Left forelimb (tissue), 1 donor: ENCODE data around the gene CARD10.
"Not testable (repeated sequence)": the region's sequence is repeated elsewhere in the genome, so short reads cannot be mapped to it uniquely, and the experiment has no call there.

Experiments used
- DNase-seq: peaks from one replicate; pipeline ENCODE4 v3.0.0-alpha.2; 2018; ENCODE audit warnings: low spot score

Gene CARD10

GRCh38 chr22:37527081-37527752 lies 8.0 kb upstream of the CARD10 start:
- not testable (repeated sequence) for DNase-seq

DNA sequence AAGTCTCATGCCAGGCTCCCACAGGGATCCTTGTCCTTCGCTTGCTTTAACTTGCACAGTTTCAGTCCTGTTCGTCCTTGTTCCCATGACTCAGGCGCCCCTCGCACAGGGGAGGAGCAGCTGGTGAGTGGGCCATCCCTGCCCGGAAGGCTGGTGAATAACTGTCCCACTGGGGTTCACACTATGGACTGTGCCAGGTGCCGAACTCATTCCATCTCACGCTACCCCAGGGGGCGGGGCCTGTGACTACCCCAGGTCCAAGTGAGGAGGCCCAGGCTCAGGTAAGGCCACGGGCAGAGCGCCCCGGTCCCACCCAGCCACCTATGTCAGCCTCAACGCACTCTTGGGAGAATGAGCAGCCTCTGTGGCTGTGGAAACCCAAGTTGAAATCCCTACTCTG lies 7.2 kb upstream of the CARD10 start:
- DNase-seq: no peak

- DNase-seq: no peak
These were observed 6.6 kb upstream of the CARD10 start for GRCh38 chr22:37525746-37526350.

GRCh38 chr22:37525073-37525745 lies 6.0 kb upstream of the CARD10 start:
- DNase-seq: no peak

DNA sequence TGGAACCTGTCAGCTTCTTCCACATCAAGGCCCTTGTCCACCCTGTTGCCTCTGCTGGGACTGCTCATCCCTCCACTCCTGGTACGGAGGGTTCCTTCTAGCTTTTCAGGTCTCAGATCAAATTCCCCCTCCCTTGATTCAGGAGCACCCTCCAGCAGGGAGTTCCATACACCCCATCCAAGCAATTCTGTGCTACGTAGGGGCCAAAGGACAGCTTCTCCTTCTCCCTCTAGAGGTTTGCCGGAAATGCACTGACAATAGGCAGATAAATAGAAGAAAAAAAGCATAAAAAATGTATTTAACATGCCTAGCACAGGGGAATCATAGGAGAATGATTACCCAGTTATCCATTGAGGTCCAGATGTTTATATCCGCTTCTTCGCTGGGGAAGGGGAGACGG lies 3.3 kb upstream of the CARD10 start:
- no peak for DNase-seq

DNA sequence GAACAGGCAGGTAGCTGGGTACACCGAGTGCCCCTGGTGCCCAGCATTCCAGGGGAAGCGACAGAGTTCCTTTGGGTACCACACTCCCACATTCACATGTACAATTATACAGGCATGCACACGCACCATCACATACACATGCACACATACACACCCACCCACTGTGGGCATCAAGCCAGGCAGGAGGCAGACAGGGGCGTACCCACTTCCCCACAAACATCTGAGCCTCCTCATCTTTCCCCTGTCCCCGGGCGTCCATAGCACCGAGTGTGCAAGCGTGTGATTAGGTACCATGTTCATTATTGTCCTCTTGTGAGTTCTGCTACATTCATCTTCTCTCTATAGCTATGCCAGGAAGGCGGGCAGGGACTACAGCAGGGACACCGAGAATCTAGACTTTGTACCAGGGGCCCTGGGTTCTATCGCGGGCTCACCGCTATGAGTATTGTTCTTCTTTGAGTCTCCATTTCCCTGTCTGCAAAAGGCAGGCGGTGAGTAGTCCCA lies 2.1 kb upstream of the CARD10 start:
- DNase-seq: no peak

GRCh38 chr22:37520776-37521191 lies 1.6 kb upstream of the CARD10 start:
- no peak for DNase-seq

DNA sequence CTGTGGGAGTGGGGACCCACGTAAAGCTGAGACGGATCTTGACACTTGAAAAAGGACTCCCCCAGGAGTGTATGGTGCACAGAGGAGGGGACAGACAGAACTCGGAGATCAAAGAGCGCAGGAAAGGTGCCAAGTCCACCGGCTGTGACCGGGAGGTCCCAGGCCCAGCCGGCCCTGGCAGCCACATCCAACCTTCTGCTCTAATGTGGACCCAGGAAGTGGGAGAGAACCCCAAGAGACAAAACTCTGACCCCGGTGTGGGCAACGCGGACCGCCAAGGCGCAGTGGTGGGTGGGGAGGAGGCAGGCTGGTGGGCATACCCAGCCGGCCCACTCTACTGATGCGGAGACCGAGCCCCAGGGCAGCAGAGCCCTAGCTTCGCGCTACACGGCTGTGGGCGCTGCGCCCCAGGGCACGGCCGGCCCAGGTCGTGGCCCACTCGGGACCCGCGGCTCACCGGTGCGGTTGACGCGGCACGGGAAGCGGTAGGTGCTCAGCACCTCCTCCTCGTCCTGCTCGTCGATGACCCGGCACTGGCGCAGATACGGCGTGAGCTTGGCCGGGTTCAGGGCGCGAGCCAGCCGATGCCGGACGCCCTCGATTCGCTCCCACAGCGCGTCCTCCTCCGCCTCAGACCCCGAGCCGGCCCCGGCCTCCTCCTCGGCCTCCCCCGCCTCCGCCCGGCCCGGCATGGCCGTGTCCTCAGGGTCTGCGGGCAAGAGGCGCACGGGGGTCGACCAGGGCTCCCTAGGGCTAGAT lies 527 bp downstream of the CARD10 start:
- DNase-seq: no peak

GRCh38 chr22:37517826-37518450 lies 1.3 kb downstream of the CARD10 start:
- no peak for DNase-seq

DNA sequence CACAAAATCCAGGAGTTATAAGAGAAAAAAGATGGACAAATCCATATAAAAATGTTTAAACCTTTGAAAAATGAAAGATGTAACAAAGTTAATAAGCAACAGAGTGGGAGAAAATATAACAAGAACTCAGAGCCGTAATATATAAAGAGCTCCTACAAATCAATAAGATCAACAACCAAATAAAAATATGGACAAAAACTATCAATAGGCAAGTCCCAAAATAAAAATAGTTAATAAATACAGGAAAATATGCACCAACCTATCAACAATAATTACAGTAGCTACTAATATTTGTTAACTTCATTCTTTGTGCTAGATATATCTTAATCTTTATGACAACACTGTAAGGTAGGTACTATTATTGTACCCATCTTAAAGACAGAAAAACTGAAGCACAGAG lies 2.8 kb downstream of the CARD10 start:
- no peak for DNase-seq

- DNase-seq: no peak
These were observed 3.3 kb downstream of the CARD10 start for GRCh38 chr22:37515901-37516300.

DNA sequence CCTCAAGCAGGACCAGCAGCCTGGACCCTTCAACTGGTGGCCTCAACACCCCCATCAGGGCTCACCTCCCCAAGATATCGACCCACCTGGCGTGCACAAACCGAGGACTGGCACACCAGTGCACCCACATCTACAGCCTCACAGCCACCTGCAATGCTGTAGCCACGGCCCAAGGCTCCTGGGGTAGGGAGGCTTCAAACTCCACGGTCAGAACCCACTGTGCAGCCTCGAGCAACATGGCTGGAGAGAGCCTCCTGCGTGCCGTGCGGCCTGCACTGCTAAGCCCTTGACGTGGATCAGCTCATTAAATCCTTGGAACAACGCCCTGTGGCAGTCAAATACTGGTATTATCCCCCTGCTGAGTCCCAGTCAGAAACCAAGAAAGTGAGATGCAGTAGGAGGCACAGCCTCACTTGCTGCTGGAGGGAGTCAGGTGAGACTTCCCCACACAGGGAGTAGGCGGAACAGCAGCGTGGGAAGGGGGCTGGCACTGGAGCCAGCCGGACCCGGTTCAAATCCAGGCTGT lies 4.6 kb downstream of the CARD10 start:
- DNase-seq: no peak

- no peak for DNase-seq
These were observed 7.7 kb downstream of the CARD10 start for GRCh38 chr22:37511395-37512104.

DNA sequence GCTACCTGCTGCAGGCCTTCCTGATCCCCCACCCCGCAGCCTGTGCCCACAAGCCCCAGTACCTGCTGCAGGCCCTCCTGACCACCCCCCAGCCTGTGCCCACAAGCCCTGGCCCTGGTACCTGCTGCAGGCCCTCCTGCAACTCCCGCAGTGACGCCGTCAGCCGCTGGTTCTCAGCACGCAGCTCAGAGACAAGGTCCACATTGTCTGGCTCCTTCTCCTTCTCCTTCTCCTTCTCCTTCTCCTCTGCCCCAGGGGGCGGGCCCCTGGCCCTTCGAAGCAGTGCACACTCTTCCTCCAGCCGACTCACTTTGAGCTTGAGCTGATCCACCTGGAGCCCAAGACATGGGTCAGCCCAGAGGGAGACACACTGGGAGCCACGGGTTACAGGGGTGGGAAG lies 9.1 kb downstream of the CARD10 start:
- no peak for DNase-seq

DNA sequence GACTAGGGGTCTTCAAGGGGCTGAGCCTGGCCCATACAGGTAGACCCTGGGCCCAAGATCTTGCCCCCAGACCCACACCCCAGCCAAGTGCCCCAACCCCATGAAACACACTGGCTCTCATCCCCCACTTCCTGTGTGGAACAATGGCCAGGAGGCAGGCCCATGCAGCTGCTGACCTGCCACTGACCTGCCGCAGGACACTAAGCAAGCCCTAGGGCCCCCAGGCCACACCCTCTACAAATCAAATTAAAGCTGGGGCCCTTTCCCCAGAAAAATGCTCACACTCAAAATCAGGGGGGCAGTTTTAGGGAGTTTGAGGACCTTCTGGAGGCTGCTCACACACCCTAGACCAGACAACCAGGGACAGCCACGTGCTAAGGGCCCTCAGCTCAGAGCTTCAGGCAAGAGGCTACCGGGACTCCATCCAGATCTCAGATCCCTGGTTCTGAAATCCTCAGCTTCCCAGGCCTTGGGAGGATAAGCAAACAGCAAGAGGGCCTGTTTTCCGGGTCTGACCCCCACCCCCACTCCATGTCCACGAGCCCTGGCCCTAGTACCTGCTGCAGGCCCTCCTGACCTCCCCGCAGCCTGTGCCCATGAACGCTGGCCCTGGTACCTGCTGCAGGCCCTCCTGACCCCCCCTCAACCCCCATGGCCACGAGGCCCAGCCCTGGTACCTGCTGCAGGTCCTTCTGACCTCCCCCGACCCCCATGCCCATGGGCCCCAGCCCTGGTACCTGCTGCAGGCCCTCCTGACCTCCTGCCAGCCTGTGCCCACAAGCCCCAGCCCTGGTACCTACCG lies 10.0 kb downstream of the CARD10 start:
- no peak for DNase-seq

DNA sequence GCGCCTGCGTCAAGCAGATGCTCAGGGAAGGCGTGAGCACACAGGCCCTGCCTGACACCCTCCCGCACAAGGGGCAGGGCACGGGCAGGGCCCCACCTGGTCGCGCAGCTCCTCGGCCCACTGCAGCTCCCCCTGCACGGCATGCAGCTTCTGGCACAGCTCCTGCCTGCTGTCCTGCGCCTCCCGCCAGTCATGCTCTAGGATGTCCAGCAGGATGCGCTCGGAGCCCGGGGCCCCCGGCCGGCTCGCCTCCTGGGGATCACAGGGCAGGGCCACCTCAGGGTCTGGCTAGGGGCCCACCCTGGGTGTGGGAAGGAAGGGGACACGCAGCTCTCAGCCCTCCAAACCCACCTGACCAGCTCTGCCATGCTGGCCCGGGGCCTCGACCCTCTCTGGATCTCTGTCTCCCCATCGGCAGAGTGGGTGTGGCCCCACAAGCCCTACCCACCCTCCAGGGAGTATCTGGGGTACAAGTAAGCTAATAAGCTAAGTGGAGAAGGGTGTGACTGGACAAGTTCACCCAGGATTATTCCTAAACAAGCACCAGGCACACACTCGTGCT lies 10.7 kb downstream of the CARD10 start:
- DNase-seq: no peak

DNA sequence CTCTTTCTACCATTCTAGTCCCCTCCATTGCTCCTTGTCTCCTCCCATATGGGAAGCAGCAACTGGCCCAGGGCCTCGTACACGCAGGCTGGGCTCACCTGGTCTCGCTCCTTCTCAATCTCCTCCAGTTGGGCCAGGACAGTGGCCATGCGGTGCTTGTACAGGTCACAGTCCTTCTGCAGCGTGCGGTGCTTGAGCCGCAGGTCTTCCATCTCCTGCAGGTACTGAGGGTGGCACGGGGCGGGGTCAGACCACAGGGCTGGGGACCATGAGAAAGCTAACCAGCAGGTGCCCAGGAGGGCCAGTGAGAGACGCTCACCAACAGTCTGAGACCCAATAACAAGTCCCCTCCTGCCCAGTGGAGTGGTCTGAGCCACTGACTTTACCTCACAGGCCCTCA lies 11.5 kb downstream of the CARD10 start:
- DNase-seq: no peak

DNA sequence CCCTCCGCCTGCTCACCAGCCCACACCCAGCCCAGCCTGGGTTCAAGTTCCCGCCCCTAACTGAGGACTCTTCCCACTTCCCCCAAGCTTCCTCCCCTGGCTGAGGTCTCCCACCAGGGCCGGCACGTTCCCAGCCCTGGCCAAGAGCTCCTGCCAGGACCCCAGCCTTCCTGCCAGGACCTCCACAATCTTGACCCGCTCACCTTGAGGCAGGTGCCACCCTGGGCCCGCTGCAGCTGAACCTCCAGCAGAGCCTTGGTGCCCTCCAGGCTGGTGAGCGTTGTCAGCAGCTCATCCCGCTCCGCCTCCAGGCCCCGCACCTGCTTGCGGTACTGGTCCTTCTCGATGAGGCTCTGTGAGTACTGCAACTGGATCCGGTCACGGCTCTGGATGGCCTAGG lies 13.2 kb downstream of the CARD10 start:
- no peak for DNase-seq

DNA sequence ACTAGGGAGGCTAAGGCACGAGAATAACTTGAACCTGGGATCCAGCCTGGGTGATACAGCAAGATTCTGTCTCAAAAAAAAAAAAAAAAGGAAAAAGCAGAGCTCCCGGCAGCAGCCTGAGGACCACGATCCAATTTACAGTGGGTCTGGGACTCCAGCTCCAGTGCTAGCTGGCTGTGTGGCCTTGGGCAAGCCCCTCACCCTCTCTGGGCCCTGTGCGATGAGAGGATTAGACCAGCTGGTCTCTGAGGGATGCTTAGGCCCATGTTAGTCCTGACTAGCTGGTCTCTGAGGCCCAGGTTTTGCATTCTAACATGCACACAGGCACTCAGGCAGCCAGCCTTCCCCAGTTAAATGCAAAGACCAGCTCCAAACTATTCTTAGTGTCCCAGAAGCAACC lies 13.7 kb downstream of the CARD10 start:
- DNase-seq: no peak

GRCh38 chr22:37504964-37505363 lies 14.3 kb downstream of the CARD10 start:
- no peak for DNase-seq
